SHP77 treated with DMSO at 0.1 percent for 48 hours (cell line): ENCODE data around the gene CDK5RAP3.

Experiments used
- DNase-seq: peaks from one replicate; lab custom pipeline; 2025; lab: John Stamatoyannopoulos, UW

CDK5RAP3 gene

GRCh38 chr17:48024149-48025039, 53.5 kb downstream of the CDK5RAP3 start:
- no peak for DNase-seq

GRCh38 chr17:48025040-48025903, 54.4 kb downstream of the CDK5RAP3 start:
- peak; percentile 94 for DNase-seq

- DNase-seq, result no peak
These were observed 55.1 kb downstream of the CDK5RAP3 start for GRCh38 chr17:48025904-48026501.

GRCh38 chr17:48026502-48027321, 55.8 kb downstream of the CDK5RAP3 start:
- peak; percentile 83 for DNase-seq

GRCh38 chr17:48027322-48027981, 56.5 kb downstream of the CDK5RAP3 start:
- no peak for DNase-seq

GRCh38 chr17:48028736-48029135, 57.8 kb downstream of the CDK5RAP3 start:
- no peak for DNase-seq

- DNase-seq, result no peak
These were observed 59.6 kb downstream of the CDK5RAP3 start for GRCh38 chr17:48030531-48030930.
